HG03460 (cell line): ENCODE measurements around the gene FIBCD1.

ENCODE experiments used
- ATAC-seq: cut with Tn5 transposase; IDR thresholded peaks from one replicate; pipeline ENCODE4 v1.9.1; 2021; ENCODE audit not compliant: unreplicated experiment

FIBCD1 gene

DNA sequence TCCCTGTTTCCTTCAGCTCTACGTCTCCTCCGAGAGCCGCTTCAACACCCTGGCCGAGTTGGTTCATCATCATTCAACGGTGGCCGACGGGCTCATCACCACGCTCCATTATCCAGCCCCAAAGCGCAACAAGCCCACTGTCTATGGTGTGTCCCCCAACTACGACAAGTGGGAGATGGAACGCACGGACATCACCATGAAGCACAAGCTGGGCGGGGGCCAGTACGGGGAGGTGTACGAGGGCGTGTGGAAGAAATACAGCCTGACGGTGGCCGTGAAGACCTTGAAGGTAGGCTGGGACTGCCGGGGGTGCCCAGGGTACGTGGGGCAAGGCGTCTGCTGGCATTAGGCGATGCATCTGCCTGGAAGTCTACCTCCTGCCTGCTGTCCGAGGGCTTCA is 76.3 kb downstream of the FIBCD1 start:
- ATAC-seq, result no peak

DNA sequence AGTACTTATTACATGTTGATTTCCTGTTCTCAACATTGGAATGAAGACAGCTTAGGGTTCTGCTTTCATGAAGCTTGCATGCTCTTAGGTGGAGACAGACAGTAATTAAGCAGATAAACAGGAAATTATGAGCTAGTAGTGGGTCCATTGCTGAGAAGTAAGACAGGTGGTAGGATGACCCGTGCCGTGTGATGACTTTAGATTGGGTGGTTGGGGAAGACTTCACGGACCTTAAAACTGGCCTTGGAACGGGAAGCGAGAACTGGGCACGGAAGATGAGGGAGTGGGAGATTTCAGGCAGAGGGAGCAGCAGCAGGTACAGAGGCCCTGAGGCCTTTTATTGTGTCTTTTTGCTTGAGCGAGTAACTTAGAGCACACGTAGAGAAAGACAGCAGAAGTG is 76.8 kb downstream of the FIBCD1 start:
- no peak for ATAC-seq

DNA sequence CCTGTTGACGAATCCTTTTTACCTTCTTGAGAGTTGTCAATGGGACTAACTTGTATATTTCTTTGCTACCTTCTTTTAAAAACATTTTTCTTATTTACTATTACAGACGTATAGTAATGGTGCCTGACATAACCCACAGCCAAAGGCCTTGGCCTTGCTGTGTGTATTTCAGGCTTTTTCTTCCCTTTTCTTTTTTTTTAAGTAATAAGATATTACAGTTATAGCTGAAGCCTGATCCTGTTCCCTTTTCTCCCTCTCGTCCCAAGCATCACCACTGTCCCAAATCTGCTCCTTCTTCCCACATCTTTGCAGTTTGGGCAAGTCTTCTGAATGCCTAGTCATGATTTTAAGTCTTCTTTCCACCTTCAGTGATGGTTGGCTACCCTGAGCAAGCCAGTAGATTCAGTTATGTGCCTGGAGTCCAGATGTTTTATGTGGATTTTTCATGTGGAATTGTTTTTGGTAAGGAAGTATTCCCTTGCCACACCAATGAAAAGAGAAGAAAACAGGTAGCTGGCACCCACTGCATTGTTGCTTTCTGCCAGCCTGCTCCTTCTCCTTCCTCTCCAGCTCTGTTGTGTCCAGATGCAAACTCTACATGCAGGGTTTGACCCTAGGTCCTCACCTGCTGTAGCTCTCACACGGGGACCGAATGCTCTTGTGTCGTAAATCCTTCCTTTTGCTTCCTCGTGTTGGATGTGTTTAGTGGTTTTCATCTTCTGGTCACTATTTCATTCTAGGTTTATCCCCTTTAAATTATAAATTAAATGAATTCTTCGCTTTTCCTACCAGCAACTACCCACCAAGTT is 77.5 kb downstream of the FIBCD1 start:
- ATAC-seq, result no peak

DNA sequence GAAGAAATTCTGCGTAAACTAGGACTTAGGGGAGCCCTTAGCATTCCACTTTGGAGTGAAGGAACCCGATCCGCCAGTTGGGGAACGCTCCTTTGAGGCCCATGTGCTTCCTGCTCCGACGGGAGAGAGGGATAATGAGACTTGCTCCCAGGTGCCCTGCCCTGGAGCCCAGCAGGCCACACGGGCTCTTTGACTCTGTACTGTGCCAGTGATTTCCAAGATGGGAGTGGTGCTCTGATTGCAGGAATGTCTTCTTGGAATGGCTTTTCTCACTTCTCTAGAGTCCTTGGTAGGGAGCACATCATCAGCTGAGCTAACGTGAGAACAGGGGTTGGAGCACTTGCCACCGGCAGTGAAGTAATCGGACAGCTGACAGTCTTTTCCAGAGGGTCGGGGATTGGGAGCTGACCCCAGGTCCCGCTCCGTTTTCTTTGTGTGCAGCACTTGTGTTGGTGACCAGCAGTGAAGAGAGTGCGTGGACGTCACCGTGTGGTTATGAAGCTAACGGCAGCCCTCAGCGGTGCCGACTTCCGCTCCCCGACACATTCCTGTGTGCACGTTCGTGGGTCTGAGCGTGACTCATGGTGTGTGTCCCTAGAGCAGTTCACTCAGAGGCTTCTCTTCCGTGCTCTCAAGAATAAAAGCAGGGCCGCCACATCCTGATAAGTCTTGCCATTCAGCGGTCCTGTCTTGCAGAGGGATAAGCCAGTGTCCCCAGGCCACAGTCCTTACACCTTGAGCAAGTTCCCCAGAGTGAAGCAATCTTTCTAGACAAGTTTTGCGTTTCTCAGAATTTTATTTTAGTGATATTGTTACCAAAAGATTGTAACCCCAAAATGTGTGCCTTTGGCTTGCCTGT is 78.4 kb downstream of the FIBCD1 start:
- ATAC-seq, result no peak

DNA sequence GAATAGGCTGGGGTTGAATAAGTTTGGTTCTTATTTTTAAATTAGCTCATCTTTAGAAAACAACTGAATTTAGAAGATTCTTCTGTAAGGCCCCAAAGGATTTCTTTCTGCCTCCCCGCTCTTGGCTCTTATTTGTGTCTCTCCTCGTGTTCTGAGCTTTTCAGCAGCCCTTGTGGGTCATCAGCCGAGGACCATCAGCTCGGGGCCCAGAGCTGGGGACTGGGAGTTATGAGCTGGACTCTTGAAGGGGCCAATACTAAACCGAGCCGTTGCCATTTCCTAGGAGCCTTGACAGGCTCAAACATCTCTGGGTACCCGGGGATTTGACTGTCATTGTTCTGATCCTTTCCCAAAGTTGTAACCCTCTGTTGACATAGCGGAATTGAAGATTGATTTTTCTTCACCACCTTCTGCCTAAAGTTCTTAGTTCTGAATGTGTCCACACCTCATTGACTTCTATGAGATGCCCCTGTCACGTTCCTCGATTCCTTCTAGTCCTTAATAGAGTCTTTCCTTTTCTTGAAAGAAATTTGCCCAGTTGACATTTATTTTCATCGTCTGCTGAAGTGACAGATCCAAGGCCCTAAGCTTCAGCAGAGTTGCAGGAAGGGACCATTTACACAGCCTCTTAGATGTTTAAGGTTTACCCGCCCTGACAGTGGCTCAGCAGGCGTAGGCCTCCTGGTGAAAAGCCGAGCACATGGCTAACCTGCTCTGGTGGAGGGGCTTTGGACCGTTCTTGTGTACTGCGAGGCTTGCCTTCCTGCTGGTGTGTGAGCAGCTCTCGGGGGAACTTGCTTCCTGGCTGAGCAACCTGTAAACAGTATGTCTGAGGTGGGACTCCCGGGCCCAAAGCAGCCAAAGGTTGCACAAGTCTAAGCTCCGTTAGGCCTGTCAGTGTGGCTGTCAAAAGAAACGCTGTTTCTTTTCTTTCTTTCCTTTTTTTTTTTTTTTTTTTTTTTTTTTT is 80.0 kb downstream of the FIBCD1 start:
- no peak for ATAC-seq

DNA sequence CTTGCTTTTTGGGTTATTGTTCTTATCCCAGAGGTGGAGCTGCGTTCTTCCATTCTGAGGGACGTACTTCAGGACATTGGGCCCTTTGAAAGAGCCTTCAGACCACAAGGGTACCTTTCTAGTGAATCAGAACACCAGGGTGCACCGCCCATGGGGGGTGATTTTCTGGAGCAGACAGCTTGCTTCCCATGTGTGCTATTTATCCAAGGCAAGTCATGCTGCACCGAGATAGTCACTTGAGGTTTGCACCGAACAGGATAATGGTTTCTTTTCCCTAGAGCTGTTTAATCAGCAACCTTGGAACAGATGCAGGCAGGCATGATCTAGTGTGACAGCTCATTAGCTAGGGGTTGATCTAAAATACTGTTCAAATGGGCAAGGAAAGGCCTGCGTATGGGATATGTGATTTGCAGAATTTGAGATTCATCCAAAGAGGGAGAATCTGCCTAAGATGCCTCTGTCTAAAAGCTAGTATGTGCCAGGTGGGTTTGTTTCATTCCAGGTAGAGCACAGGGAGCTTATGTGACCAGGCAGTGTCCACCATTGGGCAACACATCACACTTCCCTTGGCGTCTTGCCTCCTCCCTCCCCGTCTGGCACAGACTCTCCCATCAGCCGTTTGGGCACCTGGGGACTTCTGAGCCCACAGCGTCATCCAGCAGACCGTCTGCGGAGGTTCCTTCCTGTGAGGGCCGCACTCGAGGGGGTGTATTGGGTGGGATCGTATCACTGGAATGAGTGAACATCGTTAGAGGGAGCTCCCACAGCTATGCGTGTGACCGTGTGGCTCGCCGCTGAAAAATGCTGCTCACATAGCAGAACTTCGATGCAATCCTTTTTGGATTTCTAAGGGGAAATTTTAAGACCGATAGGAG is 80.9 kb downstream of the FIBCD1 start:
- no peak for ATAC-seq

DNA sequence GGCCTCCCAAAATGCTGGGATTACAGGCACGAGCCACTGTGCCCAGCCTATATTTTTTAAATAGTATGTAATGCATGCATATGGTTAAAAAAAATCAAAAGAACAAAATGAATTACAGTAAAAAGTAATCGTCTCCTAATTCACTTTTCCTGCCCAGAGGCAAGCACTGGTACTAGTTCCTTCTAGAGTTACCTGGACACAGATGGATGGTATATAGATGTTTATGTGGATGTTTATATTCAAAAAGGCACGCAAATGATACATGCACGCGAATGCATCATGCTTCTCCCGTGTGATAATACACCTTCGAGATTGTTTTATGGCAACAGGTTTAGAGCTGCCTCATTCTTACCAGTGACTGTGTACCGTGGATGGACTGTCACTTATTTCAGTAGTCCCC is 82.6 kb downstream of the FIBCD1 start:
- no peak for ATAC-seq

DNA sequence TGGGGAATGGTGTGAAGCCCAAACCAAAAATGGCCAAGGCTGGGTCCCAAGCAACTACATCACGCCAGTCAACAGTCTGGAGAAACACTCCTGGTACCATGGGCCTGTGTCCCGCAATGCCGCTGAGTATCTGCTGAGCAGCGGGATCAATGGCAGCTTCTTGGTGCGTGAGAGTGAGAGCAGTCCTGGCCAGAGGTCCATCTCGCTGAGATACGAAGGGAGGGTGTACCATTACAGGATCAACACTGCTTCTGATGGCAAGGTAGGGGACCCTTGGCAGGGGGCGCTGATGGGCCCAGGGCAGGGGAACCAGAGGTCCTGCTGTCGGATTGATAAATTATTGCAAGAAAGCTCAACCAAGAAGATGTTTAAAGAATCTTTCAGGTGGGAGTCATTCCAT is 84.2 kb downstream of the FIBCD1 start:
- ATAC-seq, result no peak

DNA sequence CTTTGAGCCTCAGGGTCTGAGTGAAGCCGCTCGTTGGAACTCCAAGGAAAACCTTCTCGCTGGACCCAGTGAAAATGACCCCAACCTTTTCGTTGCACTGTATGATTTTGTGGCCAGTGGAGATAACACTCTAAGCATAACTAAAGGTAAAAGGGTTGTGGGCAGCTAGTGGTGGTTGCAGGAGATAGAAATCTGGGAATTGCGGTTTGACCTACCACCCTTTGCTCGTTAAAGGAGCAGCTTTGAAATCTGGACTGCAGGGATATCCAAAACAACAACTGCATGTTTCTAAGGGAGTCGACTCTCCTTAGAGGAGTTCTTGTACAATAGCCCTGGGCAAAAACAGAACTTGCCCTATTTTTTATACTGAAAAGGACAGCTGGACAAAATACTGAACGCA is 85.0 kb downstream of the FIBCD1 start:
- no peak for ATAC-seq

DNA sequence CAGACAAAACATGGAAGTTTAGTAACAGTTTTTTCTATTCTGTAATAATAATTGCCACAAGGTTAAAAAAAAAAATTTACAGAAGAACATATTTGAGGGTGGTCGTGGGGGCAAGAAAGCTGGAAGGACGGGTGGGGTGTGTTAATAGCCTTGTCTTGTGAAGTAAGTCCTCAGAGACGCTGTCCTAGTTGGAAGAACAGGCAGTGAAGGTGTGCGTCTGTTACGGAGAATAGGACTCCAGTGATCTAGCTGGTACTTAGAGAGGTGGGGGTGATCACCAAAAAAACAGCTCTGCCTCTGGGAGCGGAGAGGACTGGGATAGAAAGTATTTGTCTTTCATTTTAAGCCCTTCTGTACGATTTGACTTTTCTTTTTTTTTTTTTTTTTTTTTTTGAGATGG is 86.2 kb downstream of the FIBCD1 start:
- no peak for ATAC-seq
